Stimulated activated naive CD8-positive, alpha-beta T cell treated with anti-CD3 and anti-CD28 coated beads, Interleukin-15, Interleukin-2, amounts not matched to agents 100 ng/mL and 50 ng/mL, for 24 hours (primary cell): ENCODE measurements around the gene ZNF790.
"Not testable (repeated sequence)": the region's sequence is repeated elsewhere in the genome, so short reads cannot be mapped to it uniquely, and the experiment has no call there.

Source experiments
- H3K27ac Mint-ChIP-seq: one replicate; pipeline ENCODE4 v1.8.0; 2021; ENCODE audit warnings: mild to moderate bottlenecking, mixed read lengths
- H3K27me3 Mint-ChIP-seq: one replicate; pipeline ENCODE4 v1.8.0; 2021; ENCODE audit warnings: mixed read lengths
- H3K36me3 Mint-ChIP-seq: one replicate; pipeline ENCODE4 v1.8.0; 2021; ENCODE audit warnings: low read depth, mixed read lengths
- H3K4me1 Mint-ChIP-seq: one replicate; pipeline ENCODE4 v1.8.0; 2021; ENCODE audit warnings: low read depth, mixed read lengths
- H3K4me3 Mint-ChIP-seq: one replicate; pipeline ENCODE4 v1.8.0; 2021; ENCODE audit warnings: mild to moderate bottlenecking, mixed read lengths
- H3K9me3 Mint-ChIP-seq: one replicate; pipeline ENCODE4 v1.8.0; 2021; ENCODE audit warnings: mixed read lengths

The ZNF790 gene

DNA sequence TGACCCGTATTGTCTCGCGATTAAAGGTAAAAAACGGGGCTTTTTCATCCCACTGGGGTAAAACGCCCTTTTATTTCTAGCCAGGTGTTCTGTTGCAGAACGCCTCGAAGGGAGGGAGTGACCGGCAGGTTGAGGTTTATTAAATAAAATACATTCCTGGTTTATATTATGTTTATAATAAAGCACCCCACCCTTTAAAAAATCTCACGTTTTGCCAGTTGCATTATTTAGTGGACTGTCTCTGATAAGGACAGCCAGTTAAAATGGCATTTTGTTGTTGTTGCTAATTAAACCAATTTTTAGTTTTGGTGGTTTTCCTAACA, 40.4 kb downstream of the ZNF790 start:
- Mint-ChIP-seq H3K4me3 (peak overlapping the region; percentile 84), H3K36me3 (peaks cover 49% of the 10 kb centered on the region), H3K9me3 (peaks cover 37% of the 10 kb centered on the region), H3K27ac (peak overlapping the region; percentile 89), H3K4me1 (peaks cover 14% of the 10 kb centered on the region), H3K27me3 (no peaks in the 10 kb centered on the region)

DNA sequence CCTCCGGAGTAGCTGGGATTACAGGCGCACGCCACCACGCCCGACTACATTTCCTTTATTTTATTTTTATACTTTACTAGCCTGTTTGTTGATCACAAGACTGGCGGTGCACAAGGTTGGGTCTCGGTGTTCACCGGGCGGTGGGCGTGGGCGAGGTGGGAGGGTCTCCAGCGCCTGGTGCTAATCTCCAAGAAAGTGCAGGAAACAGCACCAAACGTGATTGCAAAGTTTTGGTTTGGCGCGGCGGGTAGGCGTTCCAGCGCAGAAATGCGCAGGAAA, 41.5 kb downstream of the ZNF790 start:
- Mint-ChIP-seq H3K27ac (peak overlapping the region; percentile 89), H3K4me1 (peaks cover 18% of the 10 kb centered on the region), H3K36me3 (peaks cover 47% of the 10 kb centered on the region), H3K4me3 (peak overlapping the region; percentile 84), H3K27me3 (peaks cover 10% of the 10 kb centered on the region), H3K9me3 (peaks cover 46% of the 10 kb centered on the region)

DNA sequence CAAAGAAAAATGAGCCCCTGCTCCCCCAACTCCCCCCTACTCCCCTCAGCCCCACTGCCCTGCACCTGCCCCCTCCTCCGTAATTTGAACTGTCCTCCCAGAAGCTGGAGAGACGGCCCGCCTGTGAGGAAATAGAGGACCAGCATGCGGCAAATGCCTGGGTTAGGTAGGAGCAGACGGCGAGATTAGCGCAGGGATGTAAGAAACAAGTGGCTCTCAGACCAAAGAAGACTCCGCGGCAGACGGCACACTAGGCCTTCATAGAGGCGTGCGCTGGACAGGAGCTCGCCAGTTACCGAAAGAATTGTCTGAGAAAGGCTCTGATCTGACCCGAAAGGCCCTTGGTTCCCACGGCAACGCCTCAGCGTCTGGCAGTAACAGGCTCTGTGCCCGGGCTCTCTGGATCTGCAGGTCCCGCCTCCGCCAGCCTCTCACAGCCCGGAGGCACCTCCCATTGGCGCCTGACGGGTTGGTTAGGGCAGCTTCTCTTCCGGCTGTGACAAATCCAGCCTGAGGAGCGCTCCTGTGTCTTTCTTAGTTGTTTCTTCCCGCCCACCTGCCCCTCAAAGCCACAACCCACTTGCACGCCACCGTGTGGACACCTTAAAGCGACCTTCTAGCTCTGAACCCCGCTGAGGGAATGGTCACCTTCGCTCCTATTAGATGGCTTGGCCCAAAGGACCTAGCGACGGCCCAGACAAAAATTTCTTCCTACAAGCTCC, 46.6 kb downstream of the ZNF790 start:
- H3K27me3 Mint-ChIP-seq, result peaks cover 10% of the 10 kb centered on the region
- peak overlapping the region; percentile 26 for H3K4me3 Mint-ChIP-seq
- H3K9me3 Mint-ChIP-seq, result peaks cover 49% of the 10 kb centered on the region
- H3K4me1 Mint-ChIP-seq, H3K27ac Mint-ChIP-seq: not testable (repeated sequence)
- H3K36me3 Mint-ChIP-seq, result peaks cover 26% of the 10 kb centered on the region

DNA sequence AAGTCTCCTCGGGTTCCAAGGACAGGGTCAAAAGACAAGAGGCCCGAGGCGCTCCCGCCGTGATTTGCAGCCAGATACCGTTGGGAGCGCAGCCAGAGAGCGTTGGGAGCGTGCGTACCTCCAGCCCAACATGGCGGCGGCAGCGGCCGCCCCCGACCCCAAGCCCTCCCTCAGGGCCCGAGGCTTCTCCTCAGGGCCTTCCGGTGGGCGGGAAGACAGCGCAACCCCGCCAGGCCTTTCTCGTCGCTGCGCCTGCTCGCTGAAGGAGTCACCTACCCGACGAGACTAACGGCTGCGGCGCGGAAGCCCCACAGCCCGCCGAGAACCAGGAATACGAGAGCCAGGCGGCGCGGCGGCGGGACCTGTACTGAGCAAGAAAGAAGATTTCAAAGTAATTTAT, 62.4 kb downstream of the ZNF790 start:
- Mint-ChIP-seq H3K9me3 (peaks cover 21% of the 10 kb centered on the region), H3K4me3 (no peak overlapping the region), H3K27ac (no peak overlapping the region), H3K4me1 (peaks cover 23% of the 10 kb centered on the region), H3K36me3 (peaks cover 59% of the 10 kb centered on the region), H3K27me3 (no peaks in the 10 kb centered on the region)

- peaks cover 25% of the 10 kb centered on the region for H3K4me1 Mint-ChIP-seq
- peak overlapping the region; percentile 92 for H3K27ac Mint-ChIP-seq
- no peaks in the 10 kb centered on the region for H3K27me3 Mint-ChIP-seq
- H3K4me3 Mint-ChIP-seq, result peak overlapping the region; percentile 97
- H3K36me3 Mint-ChIP-seq, result peaks cover 66% of the 10 kb centered on the region
- H3K9me3 Mint-ChIP-seq, result peaks cover 16% of the 10 kb centered on the region
These were observed 65.0 kb downstream of the ZNF790 start for GRCh38 chr19:36773223-36773579.

DNA sequence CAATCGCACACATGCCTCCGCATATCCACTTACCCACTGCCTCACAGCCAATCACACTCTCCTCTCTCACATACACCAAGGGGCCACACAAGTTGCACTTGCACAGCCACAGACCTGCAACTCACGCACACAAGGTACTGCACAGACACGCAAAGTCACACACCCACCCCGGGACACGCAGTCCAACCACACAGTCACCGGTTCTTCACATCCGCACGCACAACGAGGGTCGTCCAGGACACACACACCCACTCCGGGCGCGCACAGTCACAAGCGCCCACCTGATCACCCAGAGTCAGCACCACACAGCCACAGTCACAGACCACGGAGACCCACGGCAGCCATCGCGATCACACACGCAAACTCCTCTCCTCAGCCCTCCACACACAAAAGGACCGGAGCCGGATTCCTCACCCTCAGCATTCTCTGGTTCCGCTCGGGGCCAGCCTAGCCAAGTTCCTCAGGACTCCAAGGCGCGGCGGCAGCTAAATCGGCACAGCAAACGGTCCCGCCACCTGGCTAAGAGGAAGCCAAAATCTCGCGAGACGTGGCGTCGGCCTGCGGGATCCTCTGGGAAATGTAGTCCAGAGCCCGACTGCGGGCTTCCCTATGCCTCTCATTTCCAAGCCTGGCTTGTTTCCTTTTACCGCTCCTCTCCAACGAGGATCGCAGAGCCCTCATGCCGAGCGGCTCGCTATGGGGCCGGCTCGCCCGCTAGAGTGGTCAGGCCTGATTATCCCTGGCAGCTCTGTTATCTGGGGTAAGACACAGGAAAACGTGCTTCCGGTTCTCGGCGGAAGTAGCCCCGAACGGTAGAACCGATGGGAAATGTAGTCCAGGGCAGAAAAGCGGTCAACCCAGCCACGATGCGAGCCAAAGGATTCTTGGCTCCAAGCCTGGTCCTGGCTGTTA, 65.6 kb downstream of the ZNF790 start, which contains the start of gene ZNF850:
Gene ZNF850 (minus strand): TSS at position 497 of the 912 bp plus-strand sequence. CDS start 10,201 bp downstream, outside the sequence.
- peaks cover 13% of the 10 kb centered on the region for H3K9me3 Mint-ChIP-seq
- H3K4me3 Mint-ChIP-seq, result peak within 1 kb of the TSS; percentile 97
- H3K27me3 Mint-ChIP-seq, result no peaks in the 10 kb centered on the region
- H3K4me1 Mint-ChIP-seq, result peaks cover 25% of the 10 kb centered on the region
- peak within 1 kb of the TSS; percentile 92 for H3K27ac Mint-ChIP-seq
- peaks cover 62% of the 10 kb centered on the region for H3K36me3 Mint-ChIP-seq

DNA sequence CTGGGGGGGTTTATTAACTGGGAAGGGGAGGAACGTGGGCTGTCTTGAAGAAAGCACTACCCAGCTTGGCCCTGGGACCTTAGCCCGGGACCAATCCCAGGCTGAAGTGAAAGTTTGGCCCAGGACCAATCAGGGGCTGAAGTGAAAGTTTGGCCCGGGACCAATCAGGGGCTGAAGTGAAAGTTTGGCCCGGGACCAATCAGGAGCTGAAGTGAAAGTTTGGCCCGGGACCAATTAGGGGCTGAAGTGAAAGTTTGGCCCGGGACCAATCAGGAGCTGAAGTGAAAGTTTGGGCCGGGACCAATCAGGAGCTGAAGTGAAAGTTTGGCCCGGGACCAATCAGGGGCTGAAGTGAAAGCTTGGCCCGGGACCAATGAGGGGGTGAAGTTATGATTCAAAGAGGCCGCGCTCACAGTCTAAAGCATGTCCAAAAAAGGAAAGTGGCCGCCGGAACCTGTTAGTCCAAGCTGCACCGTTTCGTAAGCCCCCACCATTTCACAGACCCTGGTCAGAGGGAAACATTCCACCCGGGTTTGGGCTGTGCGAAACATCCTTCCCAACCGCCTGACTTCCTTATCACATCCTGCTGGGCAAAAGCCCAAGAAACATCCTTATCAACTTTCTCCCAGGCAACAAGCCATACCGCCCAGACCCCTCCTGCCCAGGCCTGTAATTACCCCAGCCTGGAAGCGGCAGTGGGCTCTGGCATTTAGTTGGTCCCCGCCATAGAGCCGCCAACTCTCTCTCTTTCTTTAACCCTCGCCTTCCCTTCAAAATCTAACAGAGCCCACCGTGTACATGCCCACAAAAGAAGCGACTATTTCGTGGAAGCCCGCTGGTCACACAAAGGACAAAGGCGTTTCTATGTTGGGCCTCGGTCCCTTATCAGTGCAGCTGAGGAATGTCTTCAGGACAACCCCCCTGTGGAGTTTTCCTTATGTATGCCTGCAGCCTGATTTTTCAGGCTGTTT, 66.6 kb downstream of the ZNF790 start:
- Mint-ChIP-seq H3K36me3 (peaks cover 56% of the 10 kb centered on the region), H3K9me3 (peaks cover 15% of the 10 kb centered on the region), H3K4me3 (peak overlapping the region; percentile 97), H3K4me1 (peaks cover 25% of the 10 kb centered on the region), H3K27ac (peak overlapping the region; percentile 92), H3K27me3 (no peaks in the 10 kb centered on the region)
